HG02588 (cell line): Measurements from ENCODE around the gene VPS52.

Experiments
- ATAC-seq: cut with Tn5 transposase; IDR thresholded peaks from one replicate; pipeline ENCODE4 v1.9.1; 2021; ENCODE audit warnings: mild to moderate bottlenecking, moderate library complexity; ENCODE audit not compliant: unreplicated experiment

The VPS52 gene, protein sequence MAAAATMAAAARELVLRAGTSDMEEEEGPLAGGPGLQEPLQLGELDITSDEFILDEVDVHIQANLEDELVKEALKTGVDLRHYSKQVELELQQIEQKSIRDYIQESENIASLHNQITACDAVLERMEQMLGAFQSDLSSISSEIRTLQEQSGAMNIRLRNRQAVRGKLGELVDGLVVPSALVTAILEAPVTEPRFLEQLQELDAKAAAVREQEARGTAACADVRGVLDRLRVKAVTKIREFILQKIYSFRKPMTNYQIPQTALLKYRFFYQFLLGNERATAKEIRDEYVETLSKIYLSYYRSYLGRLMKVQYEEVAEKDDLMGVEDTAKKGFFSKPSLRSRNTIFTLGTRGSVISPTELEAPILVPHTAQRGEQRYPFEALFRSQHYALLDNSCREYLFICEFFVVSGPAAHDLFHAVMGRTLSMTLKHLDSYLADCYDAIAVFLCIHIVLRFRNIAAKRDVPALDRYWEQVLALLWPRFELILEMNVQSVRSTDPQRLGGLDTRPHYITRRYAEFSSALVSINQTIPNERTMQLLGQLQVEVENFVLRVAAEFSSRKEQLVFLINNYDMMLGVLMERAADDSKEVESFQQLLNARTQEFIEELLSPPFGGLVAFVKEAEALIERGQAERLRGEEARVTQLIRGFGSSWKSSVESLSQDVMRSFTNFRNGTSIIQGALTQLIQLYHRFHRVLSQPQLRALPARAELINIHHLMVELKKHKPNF

DNA sequence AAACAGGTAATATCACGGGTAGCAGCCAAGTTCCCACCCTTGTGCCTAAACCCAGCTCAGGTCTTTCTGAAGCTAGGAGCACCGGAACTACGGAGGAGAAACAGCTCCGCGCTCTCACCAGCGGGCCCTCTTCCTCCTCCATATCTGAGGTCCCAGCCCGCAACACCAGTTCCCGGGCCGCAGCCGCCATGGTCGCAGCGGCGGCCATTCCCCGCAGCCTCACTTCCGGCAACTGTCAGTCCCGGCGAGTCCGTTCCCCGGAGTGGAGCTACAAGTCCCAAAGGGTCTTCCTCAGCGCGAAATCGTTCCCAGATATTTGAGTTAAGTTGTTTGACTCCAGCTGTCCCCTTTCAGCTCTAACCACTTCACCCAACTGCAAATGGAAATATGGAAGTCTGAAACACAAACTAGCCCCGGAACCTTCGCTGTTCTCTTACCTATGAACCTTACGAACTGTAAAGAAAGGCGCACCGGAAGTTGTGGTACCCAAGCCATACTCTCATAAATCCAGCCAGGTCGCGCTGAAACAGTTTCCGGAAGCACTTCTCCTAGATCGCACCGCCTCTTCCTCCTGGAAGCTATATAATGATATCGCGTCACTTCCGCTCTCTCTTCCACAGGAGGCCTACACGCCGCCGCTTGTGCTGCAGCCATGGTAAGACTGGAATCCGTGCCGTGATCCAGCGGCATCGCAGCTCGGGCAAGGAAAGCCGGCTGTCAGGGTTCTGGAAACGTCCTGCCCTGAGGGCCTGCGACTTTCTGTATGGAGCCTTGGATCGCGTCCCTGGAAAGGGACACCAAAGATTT is at the start of gene VPS52, which contains the start of gene RPS18:
Gene VPS52 (minus strand): TSS at position 409 of the 807 bp plus-strand sequence. CDS start 201 bp downstream, at position 208.
Gene RPS18 (plus strand): TSS at position 608 of the 807 bp plus-strand sequence. CDS start 45 bp downstream, at position 653.
- ATAC-seq = peak; percentile 75

DNA sequence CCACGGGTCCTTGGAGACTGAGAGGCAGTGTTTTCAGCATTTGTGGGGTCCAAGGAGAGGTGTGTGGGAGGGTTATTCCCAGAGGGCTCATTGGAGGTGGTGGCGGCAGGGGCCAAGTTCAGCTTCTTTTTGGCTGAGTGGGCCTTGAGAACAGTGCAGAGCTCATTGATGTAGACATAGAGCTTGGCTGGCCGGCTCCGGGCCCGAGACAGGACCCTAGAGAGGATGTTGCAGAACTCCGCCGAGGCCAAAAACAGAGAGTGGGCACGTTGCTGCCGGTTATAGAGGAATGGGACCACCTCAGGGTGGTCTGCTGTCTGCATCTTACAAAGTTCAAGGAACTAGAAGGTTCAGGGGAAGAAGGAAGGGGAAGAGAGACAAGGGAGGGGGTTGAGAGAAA is 49.6 kb upstream of the VPS52 start:
- ATAC-seq = no peak

DNA sequence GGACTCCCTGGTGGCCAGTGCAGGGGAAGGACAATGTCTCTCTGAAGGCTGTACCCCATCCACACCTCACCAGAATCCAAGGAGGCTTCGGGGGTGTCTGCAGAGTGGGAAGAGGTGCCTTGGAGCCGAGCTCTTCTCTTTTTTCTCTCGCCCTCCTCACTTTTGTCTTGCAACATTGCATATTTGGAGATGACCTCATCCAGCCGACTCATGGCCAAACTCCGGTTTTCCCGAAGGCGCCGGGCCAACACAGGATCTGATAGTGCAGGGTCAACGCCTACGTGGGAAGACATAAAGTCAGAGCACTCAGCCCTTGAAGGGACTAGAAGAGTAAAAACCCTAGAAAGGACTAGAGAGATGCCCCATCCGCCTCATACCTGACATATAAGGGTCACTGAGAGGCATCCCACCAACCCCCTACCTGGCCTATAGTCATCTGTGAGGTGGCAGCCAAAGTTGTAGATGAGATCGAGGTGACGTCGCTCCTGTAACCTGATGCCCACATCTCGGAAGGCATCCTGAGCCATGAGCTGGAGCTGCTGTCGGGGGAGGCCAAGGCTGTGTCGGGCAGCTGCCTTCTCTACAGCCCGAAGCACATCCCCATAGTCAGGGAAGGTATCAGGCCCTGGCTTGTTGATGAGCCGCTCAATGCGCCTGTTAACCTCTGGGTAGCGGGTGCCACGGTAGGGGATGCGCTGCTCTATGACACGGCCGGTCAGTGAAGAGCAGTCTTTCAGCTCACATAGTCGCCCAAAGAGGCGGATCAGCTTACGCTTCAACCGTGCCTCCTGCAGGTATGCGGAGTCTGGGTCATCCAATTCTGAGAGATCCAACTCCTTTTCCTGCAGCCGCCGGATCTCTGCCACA is 48.9 kb upstream of the VPS52 start:
- ATAC-seq = no peak

DNA sequence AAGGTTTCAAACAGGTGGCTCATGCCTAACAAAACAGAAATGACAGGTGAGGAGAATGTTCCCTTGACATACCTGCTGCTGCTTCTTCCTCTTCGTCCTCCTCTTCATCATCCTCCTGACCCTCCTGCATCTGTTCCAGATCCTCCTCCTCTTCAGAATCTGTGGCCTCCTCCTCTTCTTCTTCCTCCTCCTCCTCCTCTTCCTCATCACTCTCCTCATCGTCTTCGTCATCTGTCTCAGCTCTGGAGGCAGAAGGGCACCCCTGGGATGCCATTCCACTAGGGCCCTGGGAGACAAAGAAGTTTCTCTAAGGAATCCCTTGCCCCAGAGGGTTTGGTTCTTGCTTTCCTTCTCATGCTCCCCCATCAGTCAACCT is 48.3 kb upstream of the VPS52 start:
- no peak for ATAC-seq

DNA sequence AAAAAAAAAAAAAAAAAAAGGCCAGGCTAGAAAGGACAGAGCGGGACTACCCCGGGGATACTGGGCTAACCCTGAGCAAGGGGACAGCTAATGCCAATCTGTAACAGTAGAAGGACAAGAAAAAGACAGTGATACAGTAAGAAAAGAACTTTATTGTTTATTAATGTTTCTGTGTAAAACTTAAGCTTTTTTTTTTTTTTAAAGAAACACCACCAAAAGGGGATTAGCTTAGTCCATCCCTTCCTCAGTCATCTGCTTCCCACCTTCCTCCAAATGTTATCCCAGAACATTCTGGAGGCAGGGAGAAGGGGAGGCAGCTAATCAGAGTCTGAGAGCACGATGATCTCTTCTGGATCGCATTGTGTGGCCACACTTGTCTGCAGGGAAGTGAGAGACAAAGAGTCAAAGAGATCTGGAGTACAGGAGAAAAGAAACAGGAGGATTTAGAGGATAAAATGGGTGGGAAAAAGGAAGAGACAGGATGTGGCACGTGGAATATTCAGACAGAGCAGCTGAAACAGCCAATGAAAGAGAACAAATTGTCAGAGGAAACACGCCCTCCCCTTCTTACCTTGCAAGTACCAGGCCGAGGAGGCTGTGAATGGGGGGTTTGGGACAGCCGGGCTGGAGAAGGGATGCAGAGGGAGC is 46.9 kb upstream of the VPS52 start:
- no peak for ATAC-seq

DNA sequence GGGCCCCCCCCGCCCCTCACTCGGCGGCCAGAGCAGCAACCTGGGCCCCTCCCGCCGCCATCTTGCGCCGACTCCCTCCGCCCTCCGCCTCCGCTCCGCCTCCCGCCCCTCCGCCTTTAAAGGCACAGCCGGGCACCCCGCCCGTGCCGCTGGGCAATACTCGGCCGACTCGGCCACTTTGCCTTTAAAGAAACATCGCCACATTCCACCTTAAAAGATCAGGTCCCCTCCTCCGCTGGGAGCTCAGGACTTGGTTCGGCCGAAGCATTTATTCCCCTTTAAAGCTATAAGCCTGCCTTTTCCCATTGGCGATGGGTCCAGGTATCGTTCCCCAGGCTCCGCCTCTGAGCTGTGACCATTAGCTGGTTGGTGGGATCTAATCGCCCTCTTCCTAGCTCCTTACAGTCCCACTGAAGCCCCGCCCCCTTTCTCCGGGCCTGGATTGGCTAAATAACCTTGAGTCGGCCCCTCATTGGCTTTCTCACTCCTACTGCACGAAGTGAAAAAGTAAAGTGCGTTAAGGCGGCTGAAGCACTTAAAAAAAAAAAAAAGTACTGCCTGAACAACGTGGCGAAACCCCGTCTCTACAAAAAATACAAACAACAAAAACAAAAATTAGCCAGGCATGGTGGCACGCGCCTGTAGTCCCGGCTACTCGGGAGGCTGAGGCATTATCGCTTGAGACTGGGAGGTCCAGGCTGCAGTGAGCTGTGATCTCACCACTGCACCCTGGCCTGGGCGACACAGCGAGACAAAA is 46.2 kb upstream of the VPS52 start, which contains the start of gene ZBTB22:
Gene ZBTB22 (minus strand): TSS at position 76 of the 757 bp plus-strand sequence. CDS start 828 bp downstream, outside the sequence.
- ATAC-seq = peak; percentile 44

DNA sequence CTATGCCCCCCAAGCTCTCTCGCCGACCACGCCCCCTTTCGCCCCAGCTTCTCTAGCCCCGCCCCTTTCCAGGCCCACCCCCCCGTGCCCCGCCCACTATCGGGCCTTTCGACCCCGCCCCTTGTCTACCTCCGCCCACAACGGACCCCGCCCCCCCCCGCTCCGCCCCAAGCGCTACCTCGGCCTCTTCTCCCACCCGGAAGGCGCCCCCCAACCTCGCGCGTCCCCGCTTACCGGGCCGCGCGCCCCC is 45.7 kb upstream of the VPS52 start:
- ATAC-seq = no peak

DNA sequence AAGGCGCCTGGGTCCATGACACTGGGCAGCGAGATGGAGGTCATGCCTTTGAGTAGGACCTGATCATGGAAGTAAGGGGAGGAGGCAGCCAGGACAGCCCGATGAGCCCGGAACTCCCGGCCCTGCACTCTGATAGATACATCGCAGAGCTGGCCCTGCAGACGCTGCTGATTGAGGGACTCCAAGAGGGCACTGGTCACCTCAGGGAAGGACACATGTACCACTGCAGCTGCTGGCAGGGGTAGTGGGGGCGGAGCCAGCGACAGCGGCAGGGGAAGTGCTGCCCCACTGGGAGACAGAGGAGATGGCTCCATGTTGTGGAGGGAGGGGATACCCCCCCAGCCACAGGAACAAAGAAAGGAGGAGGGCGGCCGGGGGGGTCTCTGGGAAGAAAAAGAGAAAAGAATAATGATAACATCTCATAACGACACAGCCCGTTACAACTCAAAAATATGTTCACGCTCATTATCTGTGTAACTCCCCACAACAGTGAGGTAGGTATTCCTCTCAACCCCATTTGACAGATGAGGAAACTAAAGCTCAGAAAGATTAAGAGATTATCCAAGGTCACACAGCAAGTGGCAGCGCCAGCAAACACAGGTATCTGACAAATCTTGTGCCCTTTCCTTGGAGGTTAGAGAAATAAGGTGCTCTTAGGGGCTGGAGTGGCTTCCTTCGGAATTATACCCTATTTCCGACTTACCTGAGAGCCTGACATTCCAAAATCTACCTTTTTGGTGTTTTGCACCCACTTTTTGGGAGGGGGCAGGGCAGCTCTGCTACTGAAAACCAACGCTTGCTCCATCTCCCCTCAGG is 45.1 kb upstream of the VPS52 start:
- no peak for ATAC-seq

DNA sequence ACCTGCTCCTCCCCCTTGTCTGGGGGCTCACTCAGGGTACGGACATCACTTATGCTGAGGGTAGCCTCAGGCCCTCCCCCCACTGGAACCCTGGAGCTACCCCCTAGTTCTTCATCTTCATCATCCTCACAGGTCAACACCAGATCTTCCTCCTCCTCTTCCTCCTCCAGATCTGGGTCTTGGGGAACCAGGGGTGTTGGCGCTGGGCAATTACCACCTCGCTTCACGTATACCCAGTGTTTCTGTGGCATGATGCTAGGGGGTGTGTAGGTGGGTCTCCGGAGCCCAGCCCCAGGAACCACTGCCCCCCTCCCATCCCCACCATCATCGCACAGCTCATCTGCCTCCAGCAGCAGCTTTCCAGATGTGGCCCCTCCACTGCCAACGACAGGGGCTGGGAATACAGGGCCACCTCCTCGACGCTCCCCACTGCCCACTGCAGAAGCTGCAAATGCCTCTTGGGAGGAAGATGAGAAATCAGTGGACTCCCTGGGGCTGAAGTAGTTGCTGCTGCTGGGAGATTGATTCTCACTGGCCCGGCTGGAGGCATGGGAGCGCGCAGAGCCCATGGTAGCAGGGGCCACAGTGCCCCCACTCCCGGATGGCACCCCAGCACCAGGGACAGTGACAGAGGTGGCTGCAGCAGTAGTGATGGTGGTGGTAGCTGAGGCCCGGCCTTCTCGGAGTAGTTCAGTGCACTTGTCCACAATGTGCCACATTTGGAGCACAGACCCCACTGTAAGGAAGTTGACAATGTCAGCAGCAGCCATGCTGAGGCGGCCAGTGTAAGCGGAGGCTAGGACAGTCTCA is 44.3 kb upstream of the VPS52 start:
- ATAC-seq = no peak

DNA sequence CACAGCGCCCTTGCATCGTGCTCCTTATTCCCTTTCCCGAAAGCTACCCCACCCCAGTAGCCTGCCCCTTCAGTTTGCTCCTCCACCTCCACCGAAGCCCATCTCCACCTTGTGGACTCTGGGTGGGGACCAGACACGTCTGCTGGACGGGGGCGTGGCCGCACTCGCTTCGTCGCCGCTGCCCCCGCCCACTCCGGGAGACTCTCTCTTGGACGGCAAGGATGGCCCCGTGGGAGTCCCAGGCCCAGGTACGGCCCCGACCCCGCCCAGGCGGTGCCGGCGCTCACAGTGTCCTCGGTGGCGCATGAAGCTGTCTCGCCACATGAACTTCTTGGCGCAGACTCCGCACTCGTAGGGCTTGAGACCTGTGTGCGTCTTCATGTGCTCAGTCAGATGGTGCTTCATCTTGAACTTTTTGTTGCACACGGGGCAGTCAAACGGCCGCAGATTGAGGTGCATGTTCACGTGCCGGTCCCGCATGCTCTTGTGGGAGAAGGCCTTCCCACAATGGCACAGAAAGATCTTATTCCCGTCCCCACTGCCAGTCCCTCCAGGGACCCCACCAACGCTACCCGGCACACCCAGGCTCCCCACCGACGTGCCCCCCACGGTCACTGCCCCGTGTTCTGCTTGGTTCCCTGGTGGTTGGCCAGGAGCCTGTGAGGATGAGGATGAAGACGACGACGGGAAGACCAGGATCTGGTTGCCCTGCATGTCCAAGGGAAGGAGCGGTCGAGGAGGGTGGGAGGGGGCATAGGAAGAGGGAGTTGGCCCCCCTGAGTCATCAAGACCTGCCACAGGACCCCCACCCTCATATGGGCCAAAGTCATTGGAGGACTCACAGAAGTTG is 43.5 kb upstream of the VPS52 start:
- no peak for ATAC-seq

DNA sequence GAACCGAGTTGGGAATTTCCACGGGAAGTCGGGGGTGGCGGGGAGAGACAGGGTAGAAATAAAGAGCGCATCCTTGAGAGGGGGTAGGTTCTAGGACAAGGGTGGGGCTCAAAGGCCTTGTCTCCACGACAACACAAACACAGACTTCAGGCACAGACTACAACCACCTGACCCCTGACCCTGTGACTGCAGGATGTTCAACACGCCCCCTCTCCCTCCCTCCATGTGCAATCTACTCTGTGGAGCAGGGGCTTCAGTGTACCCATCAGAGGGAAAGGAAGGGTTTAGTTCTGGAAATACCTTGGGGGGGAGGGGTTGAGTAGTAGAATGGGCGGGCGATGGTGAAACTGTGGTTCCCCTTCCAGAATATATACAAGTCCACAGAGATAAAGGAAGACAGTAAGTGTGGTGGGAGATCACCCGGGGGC is 42.9 kb upstream of the VPS52 start:
- no peak for ATAC-seq

DNA sequence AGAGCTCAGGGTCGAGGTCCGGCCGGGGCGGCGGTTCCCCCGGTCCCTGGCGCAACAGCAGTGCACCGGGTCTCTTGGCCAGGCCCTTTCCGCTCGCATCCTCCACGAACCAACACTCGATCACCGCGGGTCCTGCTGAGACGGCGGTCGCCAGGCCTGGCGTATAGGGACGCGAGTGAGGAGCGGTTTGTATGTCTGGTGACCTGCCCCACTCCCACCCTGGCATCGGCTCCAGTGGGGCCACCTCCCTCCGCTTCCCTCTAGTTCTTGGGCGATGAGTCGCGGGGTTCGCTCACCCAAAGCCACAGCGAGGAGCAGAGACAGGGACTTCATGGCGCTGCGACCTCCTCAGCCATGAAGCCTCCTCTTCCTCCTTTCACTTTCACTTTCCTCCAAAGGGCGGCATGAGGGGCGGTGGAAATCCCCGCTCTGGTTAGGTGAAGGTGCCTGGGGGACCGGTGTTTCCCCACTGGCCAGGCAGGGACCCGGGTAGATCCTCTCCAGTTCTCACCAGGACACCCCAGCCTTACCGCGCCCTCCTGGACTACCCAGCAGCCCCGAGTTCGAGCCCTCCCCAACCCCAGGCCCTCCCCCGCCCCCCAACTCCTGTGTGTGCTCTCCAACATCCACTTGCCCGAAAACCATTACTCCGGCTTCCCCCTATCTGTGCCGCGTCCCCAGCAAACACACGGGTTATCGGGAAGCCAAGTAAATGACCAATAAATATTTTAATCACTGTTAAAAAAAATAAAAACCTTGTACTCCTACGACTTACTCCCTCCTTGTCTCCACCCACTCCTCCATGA is 42.2 kb upstream of the VPS52 start, which contains the start of gene TAPBP:
Gene TAPBP (minus strand): TSS at position 370 of the 806 bp plus-strand sequence. CDS start 37 bp downstream, at position 333.
- ATAC-seq = peak; percentile 33

DNA sequence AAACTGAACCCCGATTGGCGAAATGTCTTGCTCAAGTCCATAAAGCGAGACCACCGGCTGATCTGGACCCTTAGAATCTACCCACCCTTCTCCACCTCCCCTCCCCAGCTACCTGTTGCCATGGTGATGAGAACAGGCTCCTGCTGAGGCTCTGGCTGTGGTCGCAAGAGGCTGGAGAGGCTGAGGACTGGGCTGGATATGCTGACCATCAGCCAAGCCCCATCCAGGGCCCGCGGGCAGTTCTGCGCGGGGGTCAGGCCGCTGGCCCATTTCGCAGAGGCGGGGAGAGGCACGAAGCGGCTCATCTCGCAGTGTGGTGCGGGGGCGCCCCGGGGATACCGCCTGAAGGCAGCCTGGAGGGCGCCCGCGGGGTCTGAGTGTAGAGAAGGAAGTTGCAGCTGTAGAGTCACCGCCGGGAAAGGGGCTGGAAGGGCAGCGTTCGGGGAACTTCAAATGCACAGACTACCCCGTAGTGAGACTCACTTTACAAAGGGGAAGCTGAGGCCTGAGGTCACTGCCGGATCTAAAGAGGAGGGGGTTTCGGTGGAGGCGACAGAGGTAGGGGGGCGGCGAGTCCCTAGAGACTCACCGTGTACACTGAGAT is 41.5 kb upstream of the VPS52 start:
- ATAC-seq = peak; percentile 7

DNA sequence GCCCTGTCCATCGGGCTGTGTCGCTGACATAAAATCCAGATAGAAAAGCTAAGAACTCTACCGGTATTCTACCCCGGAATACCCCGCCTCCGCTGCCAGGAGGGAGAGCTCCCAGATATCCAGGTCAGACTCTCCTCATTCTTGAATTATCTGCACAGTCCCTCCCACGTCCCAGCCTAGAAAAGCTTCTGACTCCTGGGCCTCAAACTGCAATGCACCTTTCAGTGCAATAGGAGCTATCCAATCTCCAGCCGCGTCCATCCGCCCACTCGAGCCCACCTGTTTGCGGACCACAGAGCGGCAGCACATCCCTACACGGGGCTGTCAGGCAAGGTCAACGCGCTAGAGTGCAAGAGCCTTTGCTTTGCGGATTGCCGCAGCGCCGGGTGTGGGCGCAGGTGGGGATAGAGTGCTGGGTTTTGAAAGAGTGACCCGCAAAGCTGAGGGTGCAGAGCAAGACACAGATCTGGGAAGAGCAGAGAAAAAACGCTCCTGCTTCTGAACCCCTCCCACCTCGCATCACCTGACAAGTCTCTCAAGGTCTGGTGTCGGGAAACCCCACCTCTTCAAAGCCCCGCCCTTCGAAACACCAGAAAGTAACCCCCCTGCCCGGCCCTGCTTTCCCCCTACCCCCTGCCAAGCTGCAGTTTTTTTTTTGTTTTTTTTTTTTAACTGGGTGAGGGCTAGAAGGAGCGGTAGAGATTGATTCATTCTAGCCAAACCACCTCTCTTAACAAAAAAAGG is 40.9 kb upstream of the VPS52 start:
- peak; percentile 29 for ATAC-seq

DNA sequence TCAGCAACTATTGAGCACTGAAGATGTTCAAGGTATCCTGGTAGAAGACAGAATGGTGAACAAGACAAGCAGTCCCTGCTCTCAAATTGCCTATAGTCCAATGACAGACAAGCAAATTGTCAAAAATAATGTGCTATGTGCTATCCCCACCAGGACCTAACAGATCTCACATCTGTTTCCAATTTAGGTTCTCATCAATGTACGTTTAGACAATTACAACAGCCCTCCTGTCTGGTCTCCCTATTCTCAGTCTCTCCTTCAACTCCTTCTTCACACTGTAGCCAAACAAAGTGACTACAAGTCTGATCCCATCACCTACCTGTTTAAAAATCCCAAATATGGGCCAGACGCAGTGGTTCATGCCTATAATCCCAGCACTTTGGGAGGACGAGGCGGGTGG is 34.7 kb upstream of the VPS52 start:
- ATAC-seq = no peak
